GM18499 (cell line): ENCODE results near the gene SNX1.

Source experiments
- ATAC-seq: cut with Tn5 transposase; IDR thresholded peaks from one replicate; pipeline ENCODE4 v1.9.1; 2021; ENCODE audit warnings: moderate number of reproducible peaks; ENCODE audit not compliant: insufficient read depth, unreplicated experiment

SNX1 gene

GRCh38 chr15:64157599-64158125 lies 61.9 kb downstream of the SNX1 start:
- ATAC-seq, result no peak

- ATAC-seq, result no peak
Measured at GRCh38 chr15:64158363-64159134, 62.8 kb downstream of the SNX1 start.

DNA sequence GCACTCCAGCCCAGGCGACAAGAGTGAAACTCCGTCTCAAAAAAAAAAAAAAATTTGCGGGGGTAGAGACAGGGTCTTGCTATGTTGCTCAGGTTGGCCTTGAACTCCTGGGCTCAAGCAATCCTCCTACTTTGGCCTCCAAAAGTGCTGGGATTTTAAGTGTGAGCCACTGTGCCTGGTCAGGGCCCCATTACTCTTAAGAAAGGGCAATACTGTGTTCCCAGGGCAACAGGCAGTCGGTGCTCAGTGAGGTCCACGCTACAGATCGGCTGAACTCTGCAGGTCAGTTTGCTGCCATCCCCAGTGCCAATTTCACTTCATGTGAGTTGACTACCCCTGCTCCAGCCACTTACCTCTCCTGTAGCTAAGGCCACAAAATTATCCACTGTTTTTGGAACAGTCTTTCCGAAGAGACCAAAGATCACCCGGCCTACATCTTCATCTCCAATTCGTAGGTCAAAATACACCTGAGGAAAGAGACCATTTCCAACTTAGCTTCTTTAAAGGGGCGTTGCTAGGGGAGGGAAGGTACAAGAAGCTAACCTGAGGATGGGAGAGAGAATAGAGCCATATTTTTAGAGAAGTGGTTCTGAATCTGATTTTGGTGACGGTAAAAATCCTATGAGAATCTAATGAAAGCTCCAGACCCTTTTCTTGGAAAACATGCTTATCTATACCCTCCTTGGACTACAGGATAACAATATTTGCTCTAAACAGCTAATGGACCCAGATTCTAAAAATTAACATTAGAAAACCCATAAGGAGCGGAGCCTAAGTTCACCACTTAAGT lies 66.1 kb downstream of the SNX1 start:
- ATAC-seq, result no peak

- ATAC-seq, result no peak
Measured at GRCh38 chr15:64162478-64162868, 66.7 kb downstream of the SNX1 start.

GRCh38 chr15:64162869-64163658 lies 67.3 kb downstream of the SNX1 start, which contains the start of gene PPIB:
Gene PPIB (minus strand): TSS chr15:64163022. CDS start chr15:64162986, 36 bp downstream.
- peak; percentile 73 for ATAC-seq

DNA sequence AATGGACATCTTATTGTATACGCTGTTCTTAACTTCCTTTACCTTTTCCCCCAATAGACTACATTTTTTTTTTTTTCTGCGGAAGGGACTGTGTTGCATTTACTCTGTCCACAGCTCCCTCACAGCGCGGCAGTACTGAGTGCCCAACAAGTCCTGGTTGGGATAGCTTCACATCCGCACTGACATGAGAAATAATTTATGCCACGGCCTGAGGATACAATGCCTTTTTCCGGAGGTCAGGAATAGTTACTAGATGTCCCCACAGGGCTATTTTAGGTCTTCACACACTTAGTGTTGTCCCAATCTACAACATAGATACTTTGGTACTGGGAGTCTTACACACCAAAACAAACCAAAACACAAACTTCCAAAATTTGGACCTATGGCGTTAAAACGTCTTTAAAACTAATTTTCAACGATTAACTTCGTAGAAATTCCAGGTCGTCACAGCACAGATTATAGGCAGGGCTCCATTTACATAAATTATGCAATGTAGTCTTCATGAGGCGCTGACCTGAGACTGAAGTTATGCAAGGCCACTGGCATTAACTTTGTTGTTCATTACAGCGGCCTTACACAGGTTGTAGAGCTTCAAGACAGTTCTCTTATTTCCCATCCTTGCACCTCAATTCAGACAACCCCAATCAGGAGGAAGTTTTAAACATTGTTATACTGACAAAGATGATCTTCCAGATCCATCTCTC lies 68.0 kb downstream of the SNX1 start:
- ATAC-seq, result no peak

- ATAC-seq, result no peak
Measured at GRCh38 chr15:64164436-64164835, 68.7 kb downstream of the SNX1 start.

DNA sequence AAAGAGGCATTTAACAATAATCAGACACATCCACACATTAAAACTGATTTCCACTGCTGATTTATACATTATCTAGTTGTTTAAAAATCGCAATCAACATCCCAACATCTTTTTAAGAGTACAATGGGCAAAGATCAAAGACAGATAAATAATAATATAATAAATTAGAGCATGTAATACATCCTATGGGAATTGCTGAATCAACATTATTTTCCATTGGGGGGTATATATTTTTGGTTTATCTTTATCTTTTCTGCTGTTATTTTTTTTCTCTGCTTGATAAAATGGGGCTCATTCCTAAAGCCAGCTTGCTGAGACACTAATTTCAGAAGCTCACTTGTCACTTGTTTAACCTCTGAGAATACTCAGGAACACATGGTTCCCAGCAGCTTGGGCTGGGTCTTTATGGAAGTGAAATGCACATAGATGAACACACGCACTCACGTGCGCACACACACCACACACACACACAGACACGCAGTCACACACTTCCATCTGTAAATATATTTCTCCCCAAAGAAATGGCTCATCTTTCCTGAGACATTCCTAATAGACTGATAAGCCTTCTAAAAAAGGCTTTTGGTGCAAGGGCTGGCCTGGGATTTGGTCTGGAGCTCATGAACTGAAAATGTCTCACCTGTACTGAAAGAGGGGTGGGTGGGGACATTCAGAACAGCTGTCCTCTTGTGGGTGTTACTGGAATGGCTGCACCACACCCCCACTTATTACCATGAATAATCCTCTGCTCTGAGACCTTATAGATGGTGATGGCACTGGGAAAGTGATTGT lies 70.5 kb downstream of the SNX1 start:
- ATAC-seq, result no peak

DNA sequence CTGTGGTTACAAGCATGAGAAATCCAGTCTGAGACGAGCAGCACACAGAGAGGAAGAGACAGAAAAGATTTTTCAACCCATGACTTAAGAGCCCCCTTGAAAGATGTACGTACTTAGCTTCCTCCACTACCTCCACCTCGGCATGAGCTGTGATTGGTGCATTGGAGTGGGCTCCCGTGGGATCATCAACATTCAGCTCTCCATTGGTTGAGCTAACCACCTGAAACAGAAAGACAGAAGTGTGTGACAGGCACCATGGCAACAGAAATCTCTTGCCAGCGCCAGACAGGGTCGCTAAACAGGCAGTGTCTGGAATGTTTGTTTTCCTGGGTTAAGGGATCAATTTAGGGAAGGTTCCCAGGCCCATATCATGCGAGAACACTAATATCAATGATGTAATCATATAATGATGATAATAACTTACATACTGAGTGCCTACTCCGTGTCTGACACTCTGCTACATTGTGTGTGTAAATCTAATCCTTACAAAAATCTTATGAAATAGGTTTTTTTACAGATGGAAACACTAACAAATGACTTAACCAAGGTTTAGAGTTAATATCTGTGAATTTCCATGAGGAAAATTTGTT lies 84.5 kb downstream of the SNX1 start:
- ATAC-seq, result no peak

DNA sequence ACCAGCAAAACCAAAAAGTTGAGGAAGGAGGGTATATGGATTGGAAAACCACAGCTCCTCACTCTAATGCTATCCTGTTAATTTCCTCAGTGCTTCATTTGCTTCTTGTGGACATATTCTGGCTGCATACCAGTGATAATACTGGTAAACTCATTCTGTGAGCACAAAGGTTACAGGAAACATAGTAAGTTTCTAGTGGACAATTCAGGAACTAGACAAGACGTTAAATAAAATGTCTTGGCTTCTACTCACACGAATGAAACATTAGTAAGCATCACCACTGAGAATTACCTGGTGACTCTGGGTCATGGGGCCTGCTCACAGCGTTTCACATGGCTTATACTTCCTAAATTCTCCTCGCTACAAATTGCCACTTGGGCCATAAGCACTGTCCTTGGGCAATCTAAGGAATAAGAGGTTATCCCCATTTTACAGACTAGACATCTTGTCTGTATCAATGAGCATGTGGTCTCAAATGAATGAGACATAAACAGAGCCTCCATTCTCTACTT lies 87.1 kb downstream of the SNX1 start:
- no peak for ATAC-seq

DNA sequence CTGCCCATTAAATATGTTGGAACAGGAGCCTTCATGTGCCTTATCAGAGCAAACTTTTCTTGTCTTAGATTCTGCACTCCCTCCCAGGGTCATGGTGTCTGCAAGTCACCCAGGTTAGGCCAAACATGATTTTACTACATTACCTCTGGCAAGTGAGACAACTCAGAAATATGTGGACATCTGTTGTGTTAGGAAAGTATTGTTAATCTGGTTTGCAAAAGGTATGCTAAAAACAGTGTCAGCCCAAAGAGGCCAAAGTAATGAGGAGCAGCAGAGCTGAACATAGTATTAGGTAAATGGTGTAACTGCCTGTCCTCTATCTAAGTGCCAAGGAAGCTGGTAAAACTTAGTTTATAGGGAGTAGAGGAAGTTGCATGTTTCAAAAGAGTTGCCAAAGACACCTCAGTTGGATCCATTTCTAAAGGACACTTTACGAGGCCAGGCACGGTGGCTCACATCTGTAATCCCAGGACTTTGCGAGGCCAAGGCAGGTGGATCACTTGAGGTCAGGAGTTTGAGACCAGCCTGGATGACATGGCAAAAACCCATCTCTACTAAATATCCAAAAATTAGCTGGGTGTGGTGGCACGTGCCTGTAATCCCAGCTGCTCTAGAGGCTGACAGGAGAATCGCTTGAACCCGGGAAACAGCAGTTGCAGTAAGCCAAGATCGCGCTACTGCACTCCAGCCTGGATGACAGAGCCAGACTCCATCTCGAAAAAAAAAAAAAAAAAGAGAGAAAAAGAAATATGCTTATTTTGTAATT lies 89.5 kb downstream of the SNX1 start:
- no peak for ATAC-seq

DNA sequence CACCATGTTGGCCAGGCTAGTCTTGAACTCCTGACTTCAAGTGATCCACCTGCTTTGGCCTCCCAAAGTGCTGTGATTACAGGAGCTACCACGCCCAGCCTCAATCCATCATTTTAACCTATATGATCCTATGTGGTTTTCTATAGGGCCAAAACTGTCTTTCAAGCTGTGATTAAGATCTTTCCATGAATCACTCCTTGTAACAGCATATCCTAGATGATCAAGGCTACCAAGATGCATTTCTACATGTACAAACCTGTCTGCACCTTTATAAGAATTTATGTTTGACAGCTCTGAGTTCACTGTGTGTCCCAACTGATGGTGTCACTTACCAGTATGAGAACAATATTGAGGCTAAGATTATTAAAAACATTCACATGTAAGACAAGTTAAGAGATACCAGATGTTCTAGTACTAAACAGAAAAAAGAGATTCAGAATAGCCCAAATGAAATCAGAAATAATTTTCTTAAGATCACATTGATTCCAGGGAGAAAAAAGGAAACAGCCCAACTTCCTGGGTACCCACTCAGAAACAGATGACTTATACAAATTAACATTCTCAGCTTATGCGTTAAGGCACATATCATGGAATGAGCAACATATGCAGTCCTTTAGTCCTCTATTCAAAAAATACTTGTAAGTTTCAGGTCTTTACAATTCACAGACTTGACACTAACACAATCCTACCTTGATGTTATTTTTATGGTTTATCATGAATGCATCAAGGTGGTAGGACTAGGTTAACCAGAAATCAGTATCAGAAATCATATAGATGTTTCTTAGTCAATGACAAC lies 91.8 kb downstream of the SNX1 start:
- no peak for ATAC-seq
